Loucy (cell line): Measurements from ENCODE around the gene SNX10.

Experiments used
- CTCF ChIP-seq: fragments of 200-600 bp; sonication (generic); conservative IDR thresholded peaks from 2 replicates; pipeline ENCODE4 v1.5.1; 2014; ENCODE audit warnings: mild to moderate bottlenecking, antibody characterized with exemption, low read length
- EZH2phosphoT487 ChIP-seq: fragments of 200-600 bp; IDR thresholded peaks from 2 replicates; pipeline ENCODE4 v1.6.1; 2018; ENCODE audit warnings: antibody characterized with exemption, mild to moderate bottlenecking, moderate library complexity, borderline replicate concordance

GRCh38 chr7:26409661-26410547 is 118.2 kb downstream of the SNX10 start:
- TF ChIP-seq CTCF (no peak), EZH2phosphoT487 (no peak)
